ENCODE measurements around the gene MYLK2.
A peak's percentile ranks its signal among the peaks of the same experiment; 100 is the strongest.

The MYLK2 gene

GRCh38 chr20:31849306-31849930, 30.3 kb downstream of the MYLK2 start:
- TF ChIP-seq REST (IDR thresholded peaks at IDR 0.05; ENCODE audit: low read depth): no peak
- peak; percentile 39; the same call in 1 of the 2 replicates for TF ChIP-seq EP300 (IDR thresholded peaks at IDR 0.05; ENCODE audit: borderline replicate concordance)
- TF ChIP-seq CEBPB (IDR thresholded peaks at IDR 0.05): no peak
- no peak for TF ChIP-seq CREB1 (IDR thresholded peaks at IDR 0.05; ENCODE audit: low read depth)
- peak; percentile 100 for TF ChIP-seq MAX (IDR thresholded peaks at IDR 0.05)
- no peak for TF ChIP-seq ZBTB7A (IDR thresholded peaks at IDR 0.05; ENCODE audit: low read depth)
- TF ChIP-seq NFIC (IDR thresholded peaks at IDR 0.05): peak; percentile 79; the same call in 1 of the 2 replicates
- no peak for TF ChIP-seq TAF1 (IDR thresholded peaks at IDR 0.05; ENCODE audit: low read depth)
- peak; percentile 57; the same call in 1 of the 2 replicates for TF ChIP-seq EGR1 (IDR thresholded peaks at IDR 0.05)
- no peak for TF ChIP-seq FOXM1 (IDR thresholded peaks at IDR 0.05; ENCODE audit: borderline replicate concordance, low read depth)
- no peak for TF ChIP-seq TEAD4 (IDR thresholded peaks at IDR 0.05)
- TF ChIP-seq RAD21 (IDR thresholded peaks at IDR 0.05; ENCODE audit: low read depth): no peak; the same call in 1 of the 2 replicates
- peak; percentile 89 for TF ChIP-seq USF1 (IDR thresholded peaks at IDR 0.05)
- TF ChIP-seq YY1 (IDR thresholded peaks at IDR 0.05; ENCODE audit: low read depth): no peak
- TF ChIP-seq TCF12 (IDR thresholded peaks at IDR 0.05; ENCODE audit: low read depth): peak; percentile 64

GRCh38 chr20:31851240-31851955, 32.2 kb downstream of the MYLK2 start:
- TF ChIP-seq ZBTB7A (IDR thresholded peaks at IDR 0.05; ENCODE audit: low read depth) (no peak), MAX (IDR thresholded peaks at IDR 0.05) (no peak), EGR1 (IDR thresholded peaks at IDR 0.05) (no peak), TEAD4 (IDR thresholded peaks at IDR 0.05) (no peak)

- no peak for TF ChIP-seq TEAD4 (IDR thresholded peaks at IDR 0.05)
- TF ChIP-seq RAD21 (IDR thresholded peaks at IDR 0.05; ENCODE audit: low read depth): no peak
- no peak for TF ChIP-seq MAX (IDR thresholded peaks at IDR 0.05)
- TF ChIP-seq CEBPB (IDR thresholded peaks at IDR 0.05): no peak
- TF ChIP-seq TAF1 (IDR thresholded peaks at IDR 0.05; ENCODE audit: low read depth): no peak
- TF ChIP-seq YY1 (IDR thresholded peaks at IDR 0.05; ENCODE audit: low read depth): no peak
- no peak for TF ChIP-seq NFIC (IDR thresholded peaks at IDR 0.05)
- TF ChIP-seq REST (IDR thresholded peaks at IDR 0.05; ENCODE audit: low read depth): no peak
- no peak for TF ChIP-seq USF1 (IDR thresholded peaks at IDR 0.05)
- TF ChIP-seq EP300 (IDR thresholded peaks at IDR 0.05; ENCODE audit: borderline replicate concordance): no peak
- TF ChIP-seq ZBTB7A (IDR thresholded peaks at IDR 0.05; ENCODE audit: low read depth): no peak
- TF ChIP-seq CREB1 (IDR thresholded peaks at IDR 0.05; ENCODE audit: low read depth): no peak
- no peak for TF ChIP-seq EGR1 (IDR thresholded peaks at IDR 0.05)
- TF ChIP-seq TCF12 (IDR thresholded peaks at IDR 0.05; ENCODE audit: low read depth): no peak
- no peak for TF ChIP-seq FOXM1 (IDR thresholded peaks at IDR 0.05; ENCODE audit: borderline replicate concordance, low read depth)
These were observed 34.3 kb downstream of the MYLK2 start for GRCh38 chr20:31853481-31853880.

- no peak for TF ChIP-seq FOXM1 (IDR thresholded peaks at IDR 0.05; ENCODE audit: borderline replicate concordance, low read depth)
- TF ChIP-seq REST (IDR thresholded peaks at IDR 0.05; ENCODE audit: low read depth): no peak
- TF ChIP-seq TEAD4 (IDR thresholded peaks at IDR 0.05): no peak
- no peak for TF ChIP-seq CREB1 (IDR thresholded peaks at IDR 0.05; ENCODE audit: low read depth)
- TF ChIP-seq RAD21 (IDR thresholded peaks at IDR 0.05; ENCODE audit: low read depth): no peak
- TF ChIP-seq EGR1 (IDR thresholded peaks at IDR 0.05): no peak
- no peak for TF ChIP-seq NFIC (IDR thresholded peaks at IDR 0.05)
- no peak for TF ChIP-seq EP300 (IDR thresholded peaks at IDR 0.05; ENCODE audit: borderline replicate concordance)
- no peak for TF ChIP-seq MAX (IDR thresholded peaks at IDR 0.05)
- TF ChIP-seq ZBTB7A (IDR thresholded peaks at IDR 0.05; ENCODE audit: low read depth): no peak
These were observed 37.4 kb downstream of the MYLK2 start for GRCh38 chr20:31856516-31856915.

Measured in Ishikawa (cell line).